ENCODE data around the gene SH3GLB2. TPM values are rescaled to one million over a fixed set of nuclear protein-coding genes. Genes with fewer than 3 reads are reported as not detected.

Gene SH3GLB2
- polyA plus RNA-seq, 2 of the 4 experiments (the other 2 are of a cell fraction), result 28.3 to 42.6 TPM

DNA sequence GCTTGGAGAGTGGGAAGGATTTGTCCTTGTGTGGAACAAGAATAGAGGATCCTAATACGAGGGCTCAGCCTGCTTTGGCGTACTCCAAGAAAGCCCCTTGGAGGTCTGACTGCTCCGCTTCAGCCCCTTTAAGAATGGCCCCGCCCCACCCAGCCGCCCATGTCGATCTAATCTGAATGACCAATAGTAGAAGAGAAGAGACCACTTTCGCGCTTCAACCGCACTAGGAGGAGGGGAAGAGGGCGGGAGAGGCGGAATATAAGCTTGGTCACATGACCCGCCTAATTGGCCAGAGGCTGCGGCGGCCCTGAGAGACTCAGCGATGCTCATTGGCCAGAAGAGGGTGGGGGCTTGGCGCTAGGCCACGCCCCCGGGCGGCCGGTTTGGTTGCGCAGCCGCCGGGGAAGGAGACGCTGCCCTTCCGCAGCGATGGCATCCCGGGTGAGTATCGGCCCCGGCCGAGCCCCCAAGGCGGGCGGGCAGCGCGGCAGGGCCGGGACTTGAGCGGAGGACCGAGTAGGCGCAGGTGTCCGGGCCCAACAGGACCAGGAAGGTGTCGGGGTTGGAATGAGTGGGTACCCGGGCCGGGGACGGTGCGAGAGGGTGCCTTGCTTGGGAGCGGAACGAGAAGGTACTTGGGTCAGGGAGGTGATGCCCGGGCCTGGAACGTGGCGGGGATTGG lies 8.3 kb upstream of the SH3GLB2 start, which contains the start of gene MIGA2 (continued):
- TF ChIP-seq, protein P1, sequence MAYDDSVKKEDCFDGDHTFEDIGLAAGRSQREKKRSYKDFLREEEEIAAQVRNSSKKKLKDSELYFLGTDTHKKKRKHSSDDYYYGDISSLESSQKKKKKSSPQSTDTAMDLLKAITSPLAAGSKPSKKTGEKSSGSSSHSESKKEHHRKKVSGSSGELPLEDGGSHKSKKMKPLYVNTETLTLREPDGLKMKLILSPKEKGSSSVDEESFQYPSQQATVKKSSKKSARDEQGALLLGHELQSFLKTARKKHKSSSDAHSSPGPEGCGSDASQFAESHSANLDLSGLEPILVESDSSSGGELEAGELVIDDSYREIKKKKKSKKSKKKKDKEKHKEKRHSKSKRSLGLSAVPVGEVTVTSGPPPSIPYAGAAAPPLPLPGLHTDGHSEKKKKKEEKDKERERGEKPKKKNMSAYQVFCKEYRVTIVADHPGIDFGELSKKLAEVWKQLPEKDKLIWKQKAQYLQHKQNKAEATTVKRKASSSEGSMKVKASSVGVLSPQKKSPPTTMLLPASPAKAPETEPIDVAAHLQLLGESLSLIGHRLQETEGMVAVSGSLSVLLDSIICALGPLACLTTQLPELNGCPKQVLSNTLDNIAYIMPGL (CRISPR knock-in tag; IDR thresholded peaks at IDR 0.05; ENCODE audit: borderline replicate concordance), result no peak
- TF ChIP-seq MYC (IDR thresholded peaks at IDR 0.05; ENCODE audit: borderline replicate concordance, low read length) (no peak), RCOR1 (IDR thresholded peaks at IDR 0.05; ENCODE audit: low read depth, low read length) (no peak), NFE2L2 (conservative IDR thresholded peaks at IDR 0.05; ENCODE audit: low read length) (no peak), POLR2A (IDR thresholded peaks at IDR 0.05; ENCODE audit: low read length) (peak; percentile 75), TP53 (CRISPR knock-in tag; IDR thresholded peaks at IDR 0.05) (no peak), ESRRA (IDR thresholded peaks at IDR 0.05; ENCODE audit: borderline replicate concordance, low read length) (no peak), FOXS1 (CRISPR knock-in tag; IDR thresholded peaks at IDR 0.05) (no peak), TFCP2L1 (CRISPR knock-in tag; IDR thresholded peaks at IDR 0.05) (no peak), BHLHE40 (IDR thresholded peaks at IDR 0.05; ENCODE audit: low read depth, low read length) (no peak), PHF8 (IDR thresholded peaks at IDR 0.05; ENCODE audit: borderline replicate concordance, low read depth) (peak; percentile 59; the same call in 1 of the 2 replicates), JUN (IDR thresholded peaks at IDR 0.05) (peak in 1 of 2 experiments; percentile 39; a peak in 1 of 5 replicates), FOSB (CRISPR knock-in tag; IDR thresholded peaks at IDR 0.05) (no peak), RFX5 (IDR thresholded peaks at IDR 0.05) (peak; percentile 33; the same call in 1 of the 2 replicates), CEBPB (IDR thresholded peaks at IDR 0.05) (peak in 1 of 2 experiments; percentile 24; a peak in 1 of 4 replicates), EHMT2 (IDR thresholded peaks at IDR 0.05; ENCODE audit: low read depth) (no peak), RAD21 (conservative IDR thresholded peaks at IDR 0.05 in 1 of 2, IDR thresholded peaks at IDR 0.05 in 1 of 2) (no peak), ZFP36 (IDR thresholded peaks at IDR 0.05; ENCODE audit: borderline replicate concordance, partially characterized antibody) (no peak), EP300 (IDR thresholded peaks at IDR 0.05) (no peak), POLR2AphosphoS2 (conservative IDR thresholded peaks at IDR 0.05; ENCODE audit: low read length) (no peak), EHF (CRISPR knock-in tag; IDR thresholded peaks at IDR 0.05) (no peak), RNF2 (IDR thresholded peaks at IDR 0.05; ENCODE audit: borderline replicate concordance, low read depth) (no peak)
- TF ChIP-seq, protein P2, sequence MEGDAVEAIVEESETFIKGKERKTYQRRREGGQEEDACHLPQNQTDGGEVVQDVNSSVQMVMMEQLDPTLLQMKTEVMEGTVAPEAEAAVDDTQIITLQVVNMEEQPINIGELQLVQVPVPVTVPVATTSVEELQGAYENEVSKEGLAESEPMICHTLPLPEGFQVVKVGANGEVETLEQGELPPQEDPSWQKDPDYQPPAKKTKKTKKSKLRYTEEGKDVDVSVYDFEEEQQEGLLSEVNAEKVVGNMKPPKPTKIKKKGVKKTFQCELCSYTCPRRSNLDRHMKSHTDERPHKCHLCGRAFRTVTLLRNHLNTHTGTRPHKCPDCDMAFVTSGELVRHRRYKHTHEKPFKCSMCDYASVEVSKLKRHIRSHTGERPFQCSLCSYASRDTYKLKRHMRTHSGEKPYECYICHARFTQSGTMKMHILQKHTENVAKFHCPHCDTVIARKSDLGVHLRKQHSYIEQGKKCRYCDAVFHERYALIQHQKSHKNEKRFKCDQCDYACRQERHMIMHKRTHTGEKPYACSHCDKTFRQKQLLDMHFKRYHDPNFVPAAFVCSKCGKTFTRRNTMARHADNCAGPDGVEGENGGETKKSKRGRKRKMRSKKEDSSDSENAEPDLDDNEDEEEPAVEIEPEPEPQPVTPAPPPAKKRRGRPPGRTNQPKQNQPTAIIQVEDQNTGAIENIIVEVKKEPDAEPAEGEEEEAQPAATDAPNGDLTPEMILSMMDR (IDR thresholded peaks at IDR 0.05), result no peak
- TF ChIP-seq, protein P3, sequence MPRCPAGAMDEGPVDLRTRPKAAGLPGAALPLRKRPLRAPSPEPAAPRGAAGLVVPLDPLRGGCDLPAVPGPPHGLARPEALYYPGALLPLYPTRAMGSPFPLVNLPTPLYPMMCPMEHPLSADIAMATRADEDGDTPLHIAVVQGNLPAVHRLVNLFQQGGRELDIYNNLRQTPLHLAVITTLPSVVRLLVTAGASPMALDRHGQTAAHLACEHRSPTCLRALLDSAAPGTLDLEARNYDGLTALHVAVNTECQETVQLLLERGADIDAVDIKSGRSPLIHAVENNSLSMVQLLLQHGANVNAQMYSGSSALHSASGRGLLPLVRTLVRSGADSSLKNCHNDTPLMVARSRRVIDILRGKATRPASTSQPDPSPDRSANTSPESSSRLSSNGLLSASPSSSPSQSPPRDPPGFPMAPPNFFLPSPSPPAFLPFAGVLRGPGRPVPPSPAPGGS (IDR thresholded peaks at IDR 0.05), result 0 out of 3 replicates have a peak, but pooled peaks have one; percentile 63
- TF ChIP-seq, protein P4, sequence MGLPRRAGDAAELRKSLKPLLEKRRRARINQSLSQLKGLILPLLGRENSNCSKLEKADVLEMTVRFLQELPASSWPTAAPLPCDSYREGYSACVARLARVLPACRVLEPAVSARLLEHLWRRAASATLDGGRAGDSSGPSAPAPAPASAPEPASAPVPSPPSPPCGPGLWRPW (IDR thresholded peaks at IDR 0.05), result no peak
- TF ChIP-seq, protein P5, sequence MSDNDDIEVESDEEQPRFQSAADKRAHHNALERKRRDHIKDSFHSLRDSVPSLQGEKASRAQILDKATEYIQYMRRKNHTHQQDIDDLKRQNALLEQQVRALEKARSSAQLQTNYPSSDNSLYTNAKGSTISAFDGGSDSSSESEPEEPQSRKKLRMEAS (IDR thresholded peaks at IDR 0.05), result no peak
- TF ChIP-seq, protein P6, sequence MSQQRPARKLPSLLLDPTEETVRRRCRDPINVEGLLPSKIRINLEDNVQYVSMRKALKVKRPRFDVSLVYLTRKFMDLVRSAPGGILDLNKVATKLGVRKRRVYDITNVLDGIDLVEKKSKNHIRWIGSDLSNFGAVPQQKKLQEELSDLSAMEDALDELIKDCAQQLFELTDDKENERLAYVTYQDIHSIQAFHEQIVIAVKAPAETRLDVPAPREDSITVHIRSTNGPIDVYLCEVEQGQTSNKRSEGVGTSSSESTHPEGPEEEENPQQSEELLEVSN (IDR thresholded peaks at IDR 0.05; ENCODE audit: borderline replicate concordance, low read depth), result no peak
- TF ChIP-seq, protein P7, sequence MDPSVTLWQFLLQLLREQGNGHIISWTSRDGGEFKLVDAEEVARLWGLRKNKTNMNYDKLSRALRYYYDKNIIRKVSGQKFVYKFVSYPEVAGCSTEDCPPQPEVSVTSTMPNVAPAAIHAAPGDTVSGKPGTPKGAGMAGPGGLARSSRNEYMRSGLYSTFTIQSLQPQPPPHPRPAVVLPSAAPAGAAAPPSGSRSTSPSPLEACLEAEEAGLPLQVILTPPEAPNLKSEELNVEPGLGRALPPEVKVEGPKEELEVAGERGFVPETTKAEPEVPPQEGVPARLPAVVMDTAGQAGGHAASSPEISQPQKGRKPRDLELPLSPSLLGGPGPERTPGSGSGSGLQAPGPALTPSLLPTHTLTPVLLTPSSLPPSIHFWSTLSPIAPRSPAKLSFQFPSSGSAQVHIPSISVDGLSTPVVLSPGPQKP (IDR thresholded peaks at IDR 0.05; ENCODE audit: low read depth, low read length), result no peak
- TF ChIP-seq, protein P8, sequence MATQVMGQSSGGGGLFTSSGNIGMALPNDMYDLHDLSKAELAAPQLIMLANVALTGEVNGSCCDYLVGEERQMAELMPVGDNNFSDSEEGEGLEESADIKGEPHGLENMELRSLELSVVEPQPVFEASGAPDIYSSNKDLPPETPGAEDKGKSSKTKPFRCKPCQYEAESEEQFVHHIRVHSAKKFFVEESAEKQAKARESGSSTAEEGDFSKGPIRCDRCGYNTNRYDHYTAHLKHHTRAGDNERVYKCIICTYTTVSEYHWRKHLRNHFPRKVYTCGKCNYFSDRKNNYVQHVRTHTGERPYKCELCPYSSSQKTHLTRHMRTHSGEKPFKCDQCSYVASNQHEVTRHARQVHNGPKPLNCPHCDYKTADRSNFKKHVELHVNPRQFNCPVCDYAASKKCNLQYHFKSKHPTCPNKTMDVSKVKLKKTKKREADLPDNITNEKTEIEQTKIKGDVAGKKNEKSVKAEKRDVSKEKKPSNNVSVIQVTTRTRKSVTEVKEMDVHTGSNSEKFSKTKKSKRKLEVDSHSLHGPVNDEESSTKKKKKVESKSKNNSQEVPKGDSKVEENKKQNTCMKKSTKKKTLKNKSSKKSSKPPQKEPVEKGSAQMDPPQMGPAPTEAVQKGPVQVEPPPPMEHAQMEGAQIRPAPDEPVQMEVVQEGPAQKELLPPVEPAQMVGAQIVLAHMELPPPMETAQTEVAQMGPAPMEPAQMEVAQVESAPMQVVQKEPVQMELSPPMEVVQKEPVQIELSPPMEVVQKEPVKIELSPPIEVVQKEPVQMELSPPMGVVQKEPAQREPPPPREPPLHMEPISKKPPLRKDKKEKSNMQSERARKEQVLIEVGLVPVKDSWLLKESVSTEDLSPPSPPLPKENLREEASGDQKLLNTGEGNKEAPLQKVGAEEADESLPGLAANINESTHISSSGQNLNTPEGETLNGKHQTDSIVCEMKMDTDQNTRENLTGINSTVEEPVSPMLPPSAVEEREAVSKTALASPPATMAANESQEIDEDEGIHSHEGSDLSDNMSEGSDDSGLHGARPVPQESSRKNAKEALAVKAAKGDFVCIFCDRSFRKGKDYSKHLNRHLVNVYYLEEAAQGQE (IDR thresholded peaks at IDR 0.05), result no peak
- TF ChIP-seq, protein P9, sequence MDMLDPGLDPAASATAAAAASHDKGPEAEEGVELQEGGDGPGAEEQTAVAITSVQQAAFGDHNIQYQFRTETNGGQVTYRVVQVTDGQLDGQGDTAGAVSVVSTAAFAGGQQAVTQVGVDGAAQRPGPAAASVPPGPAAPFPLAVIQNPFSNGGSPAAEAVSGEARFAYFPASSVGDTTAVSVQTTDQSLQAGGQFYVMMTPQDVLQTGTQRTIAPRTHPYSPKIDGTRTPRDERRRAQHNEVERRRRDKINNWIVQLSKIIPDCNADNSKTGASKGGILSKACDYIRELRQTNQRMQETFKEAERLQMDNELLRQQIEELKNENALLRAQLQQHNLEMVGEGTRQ (IDR thresholded peaks at IDR 0.05), result peak; percentile 96
